Upper lobe of right lung (tissue), 1 donor: Measurements from ENCODE around the gene C11orf68. TPM values are rescaled to one million over a fixed set of nuclear protein-coding genes. Genes with fewer than 3 reads are reported as not detected.

Experiments
- ATAC-seq: fragments of 200-7000 bp; cut with Tn5 transposase; one replicate; pipeline ENCODE4 v1.9.1; 2020; ENCODE audit warnings: mild to moderate bottlenecking, moderate library complexity
- DNase-seq: peaks from one replicate; pipeline ENCODE4 v3.0.0-alpha.2; 2020
- H3K27ac ChIP-seq: fragments of 200-600 bp; one replicate; pipeline ENCODE4 v1.8.0; 2022
- H3K27me3 ChIP-seq: fragments of 200-600 bp; one replicate; pipeline ENCODE4 v1.8.0; 2022; ENCODE audit warnings: mild to moderate bottlenecking
- H3K36me3 ChIP-seq: fragments of 200-600 bp; one replicate; pipeline ENCODE4 v1.8.0; 2022
- H3K4me1 ChIP-seq: fragments of 200-600 bp; one replicate; pipeline ENCODE4 v1.8.0; 2022
- H3K4me3 ChIP-seq: fragments of 200-600 bp; one replicate; pipeline ENCODE4 v1.8.0; 2022; ENCODE audit warnings: mild to moderate bottlenecking
- H3K9me3 ChIP-seq: fragments of 200-600 bp; one replicate; pipeline ENCODE4 v1.8.0; 2022
- intact Hi-C: fragments of 100-400 bp; cut with DNase I; formaldehyde crosslinking; loops from one replicate; pipeline ENCODE4 v1.11.0; 2022
- total RNA-seq: library from RNA; stranded (reverse); fragmentation: NEBNext Ultra II Directional; extraction: Animal tissue kit (Norgen Biotek cat#: 25700); gene quantifications from one replicate; pipeline ENCODE4 v1.2.1, GENCODE V29; 2021
- TF ChIP-seq, protein P1 (sequence below): fragments of 200-600 bp; IDR thresholded peaks from one replicate; pipeline ENCODE4 v1.8.0; 2022; ENCODE audit warnings: antibody characterized with exemption
- donor health status: DM: no; HTN: yes; CAD: no; lungs with severe emphysema.

Gene C11orf68
- total RNA-seq, 1 donor from 2014 or later, result 34.7 TPM

- TF ChIP-seq, protein P1, sequence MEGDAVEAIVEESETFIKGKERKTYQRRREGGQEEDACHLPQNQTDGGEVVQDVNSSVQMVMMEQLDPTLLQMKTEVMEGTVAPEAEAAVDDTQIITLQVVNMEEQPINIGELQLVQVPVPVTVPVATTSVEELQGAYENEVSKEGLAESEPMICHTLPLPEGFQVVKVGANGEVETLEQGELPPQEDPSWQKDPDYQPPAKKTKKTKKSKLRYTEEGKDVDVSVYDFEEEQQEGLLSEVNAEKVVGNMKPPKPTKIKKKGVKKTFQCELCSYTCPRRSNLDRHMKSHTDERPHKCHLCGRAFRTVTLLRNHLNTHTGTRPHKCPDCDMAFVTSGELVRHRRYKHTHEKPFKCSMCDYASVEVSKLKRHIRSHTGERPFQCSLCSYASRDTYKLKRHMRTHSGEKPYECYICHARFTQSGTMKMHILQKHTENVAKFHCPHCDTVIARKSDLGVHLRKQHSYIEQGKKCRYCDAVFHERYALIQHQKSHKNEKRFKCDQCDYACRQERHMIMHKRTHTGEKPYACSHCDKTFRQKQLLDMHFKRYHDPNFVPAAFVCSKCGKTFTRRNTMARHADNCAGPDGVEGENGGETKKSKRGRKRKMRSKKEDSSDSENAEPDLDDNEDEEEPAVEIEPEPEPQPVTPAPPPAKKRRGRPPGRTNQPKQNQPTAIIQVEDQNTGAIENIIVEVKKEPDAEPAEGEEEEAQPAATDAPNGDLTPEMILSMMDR, result no peak
- H3K27ac ChIP-seq, result no peak overlapping the region
- no peaks in the 10 kb centered on the region for H3K27me3 ChIP-seq
- intact Hi-C loops, result loop anchor here (10.0 kb wide), 1 partner anchor 54 kb away; no protein-coding TSS in a partner anchor
- H3K36me3 ChIP-seq, result peaks cover 16% of the 10 kb centered on the region
- no peak for DNase-seq
- no peak overlapping the region for H3K4me3 ChIP-seq
- no peak for ATAC-seq
- no peaks in the 10 kb centered on the region for H3K9me3 ChIP-seq
- H3K4me1 ChIP-seq, result peaks cover 33% of the 10 kb centered on the region
These were observed 2.2 kb upstream of the C11orf68 start for GRCh38 chr11:65921033-65921555.

DNA sequence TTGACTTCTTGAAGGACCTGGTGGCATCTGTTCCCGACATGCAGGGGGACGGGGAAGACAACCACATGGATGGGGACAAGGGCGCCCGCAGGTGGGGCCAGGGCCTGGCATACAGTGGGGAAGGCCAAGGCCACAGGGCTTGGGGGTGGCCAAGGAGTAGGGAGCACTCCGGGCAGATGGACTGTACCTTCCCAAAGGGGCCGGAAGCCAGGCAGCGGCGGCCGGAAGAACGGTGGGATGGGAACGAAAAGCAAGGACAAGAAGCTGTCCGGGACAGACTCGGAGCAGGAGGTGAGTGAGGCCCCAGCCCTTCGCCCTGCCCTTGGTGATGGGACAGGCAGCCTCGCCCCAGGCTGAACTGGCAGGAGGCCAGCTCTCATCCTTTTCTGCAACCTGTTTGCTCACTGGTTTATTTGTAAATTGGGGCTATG, 1.5 kb upstream of the C11orf68 start:
- ATAC-seq (no peak), DNase-seq (peak; percentile 67)
- peak overlapping the region; percentile 81 for H3K27ac ChIP-seq
- TF ChIP-seq, protein P1, result no peak
- no peaks in the 10 kb centered on the region for H3K27me3 ChIP-seq
- H3K36me3 ChIP-seq, result peaks cover 16% of the 10 kb centered on the region
- H3K9me3 ChIP-seq, result no peaks in the 10 kb centered on the region
- intact Hi-C loops, result loop anchor here (10.0 kb wide), 1 partner anchor 54 kb away; no protein-coding TSS in a partner anchor
- H3K4me1 ChIP-seq, result peaks cover 40% of the 10 kb centered on the region
- H3K4me3 ChIP-seq, result peak overlapping the region; percentile 98

- H3K4me3 ChIP-seq, result peak overlapping the region; percentile 98
- TF ChIP-seq, protein P1, result no peak
- H3K4me1 ChIP-seq, result peaks cover 47% of the 10 kb centered on the region
- intact Hi-C loops, result loop anchor here (10.0 kb wide), 1 partner anchor 55 kb away; no protein-coding TSS in a partner anchor
- DNase-seq (no peak), ATAC-seq (peak; percentile 42)
- H3K9me3 ChIP-seq, result no peaks in the 10 kb centered on the region
- peaks cover 16% of the 10 kb centered on the region for H3K36me3 ChIP-seq
- no peaks in the 10 kb centered on the region for H3K27me3 ChIP-seq
- peak overlapping the region; percentile 81 for H3K27ac ChIP-seq
These were observed 910 bp upstream of the C11orf68 start for GRCh38 chr11:65919573-65920371.

GRCh38 chr11:65919141-65919572, 295 bp upstream of the C11orf68 start, which contains the start of gene DRAP1:
TSS of gene DRAP1 (plus strand) at chr11:65919426. CDS start at chr11:65919502, 76 bp downstream.
- TF ChIP-seq, protein P1, result no peak
- ATAC-seq (peak; percentile 94), DNase-seq (peak; percentile 100)
- Histone ChIP-seq H3K4me3 (peak within 1 kb of the TSS; percentile 98), H3K36me3 (peaks cover 16% of the 10 kb centered on the region), H3K27me3 (no peaks in the 10 kb centered on the region), H3K4me1 (peaks cover 48% of the 10 kb centered on the region), H3K9me3 (no peaks in the 10 kb centered on the region), H3K27ac (peak within 1 kb of the TSS; percentile 94)
- intact Hi-C loops, result no loop called here

- H3K27ac ChIP-seq, result peak overlapping the region; percentile 94
- H3K4me3 ChIP-seq, result peak overlapping the region; percentile 89
- DNase-seq (peak; percentile 67), ATAC-seq (no peak)
- TF ChIP-seq, protein P1, result no peak
- H3K9me3 ChIP-seq, result no peaks in the 10 kb centered on the region
- H3K36me3 ChIP-seq, result peaks cover 7% of the 10 kb centered on the region
- H3K27me3 ChIP-seq, result no peaks in the 10 kb centered on the region
- intact Hi-C loops, result no loop called here
- H3K4me1 ChIP-seq, result peaks cover 48% of the 10 kb centered on the region
These were observed 1.2 kb downstream of the C11orf68 start for GRCh38 chr11:65917434-65918210.
